GM21786 (cell line): ENCODE data around the gene SYPL2.
"Not testable (repeated sequence)": the region's sequence is repeated elsewhere in the genome, so short reads cannot be mapped to it uniquely, and the experiment has no call there.

Experiments
- ATAC-seq: cut with Tn5 transposase; IDR thresholded peaks from one replicate; pipeline ENCODE4 v1.9.1; 2021; ENCODE audit not compliant: unreplicated experiment

SYPL2 gene

GRCh38 chr1:109466452-109467300 is at the start of gene SYPL2:
TSS of gene SYPL2 (plus strand) at chr1:109466546. CDS start at chr1:109466844, 298 bp downstream.
- no peak for ATAC-seq

- no peak for ATAC-seq
Observed at GRCh38 chr1:109423498-109423897, 42.8 kb upstream of the SYPL2 start.

GRCh38 chr1:109425391-109426280 is 40.7 kb upstream of the SYPL2 start:
- peak; percentile 17 for ATAC-seq

- peak; percentile 98 for ATAC-seq
Observed at GRCh38 chr1:109426281-109427170, 39.8 kb upstream of the SYPL2 start, which contains the start of gene PSMA5. TSS of gene PSMA5 (minus strand) at chr1:109426448. CDS start at chr1:109426330, 118 bp downstream.

GRCh38 chr1:109427171-109427467 is 39.2 kb upstream of the SYPL2 start:
- ATAC-seq, result no peak

- ATAC-seq, result no peak
Observed at GRCh38 chr1:109432336-109432735, 34.0 kb upstream of the SYPL2 start.

- ATAC-seq, result no peak
Observed at GRCh38 chr1:109433322-109433721, 33.0 kb upstream of the SYPL2 start.

- ATAC-seq, result no peak
Observed at GRCh38 chr1:109434484-109434883, 31.9 kb upstream of the SYPL2 start.

GRCh38 chr1:109438798-109439297 is 27.5 kb upstream of the SYPL2 start:
- peak; percentile 48 for ATAC-seq

- no peak for ATAC-seq
Observed at GRCh38 chr1:109441069-109441468, 25.3 kb upstream of the SYPL2 start.

GRCh38 chr1:109443476-109443875 is 22.9 kb upstream of the SYPL2 start:
- no peak for ATAC-seq

- no peak for ATAC-seq
Observed at GRCh38 chr1:109444346-109444745, 22.0 kb upstream of the SYPL2 start.

GRCh38 chr1:109445949-109446695 is 20.2 kb upstream of the SYPL2 start:
- ATAC-seq, result not testable (repeated sequence)

GRCh38 chr1:109447524-109447923 is 18.8 kb upstream of the SYPL2 start:
- ATAC-seq, result no peak

GRCh38 chr1:109454497-109455133 is 11.7 kb upstream of the SYPL2 start:
- ATAC-seq, result no peak

- no peak for ATAC-seq
Observed at GRCh38 chr1:109457819-109458218, 8.5 kb upstream of the SYPL2 start.

GRCh38 chr1:109466125-109466451 is 258 bp upstream of the SYPL2 start:
- no peak for ATAC-seq

GRCh38 chr1:109467301-109467777 is 993 bp downstream of the SYPL2 start:
- ATAC-seq, result no peak

GRCh38 chr1:109468061-109468460 is 1.7 kb downstream of the SYPL2 start:
- no peak for ATAC-seq

GRCh38 chr1:109468903-109469302 is 2.6 kb downstream of the SYPL2 start:
- no peak for ATAC-seq
